Measurements from ENCODE around the gene IFI44L.

- TF ChIP-seq EZH2 (IDR thresholded peaks at IDR 0.05; ENCODE audit: low read length) (no peak), CTCF (optimal IDR thresholded peaks at IDR 0.05 in 1 of 3, IDR thresholded peaks at IDR 0.05 in 1 of 3, conservative IDR thresholded peaks at IDR 0.05 in 1 of 3; ENCODE audit: extremely low read depth in 1 of 3, insufficient read depth in 2 of 3, low read length in 3 of 3) (no peak)
These were observed 7.1 kb downstream of the IFI44L start for GRCh38 chr1:78627321-78627720.
